Measurements from ENCODE around the gene SEPTIN10.

SEPTIN10 gene

DNA sequence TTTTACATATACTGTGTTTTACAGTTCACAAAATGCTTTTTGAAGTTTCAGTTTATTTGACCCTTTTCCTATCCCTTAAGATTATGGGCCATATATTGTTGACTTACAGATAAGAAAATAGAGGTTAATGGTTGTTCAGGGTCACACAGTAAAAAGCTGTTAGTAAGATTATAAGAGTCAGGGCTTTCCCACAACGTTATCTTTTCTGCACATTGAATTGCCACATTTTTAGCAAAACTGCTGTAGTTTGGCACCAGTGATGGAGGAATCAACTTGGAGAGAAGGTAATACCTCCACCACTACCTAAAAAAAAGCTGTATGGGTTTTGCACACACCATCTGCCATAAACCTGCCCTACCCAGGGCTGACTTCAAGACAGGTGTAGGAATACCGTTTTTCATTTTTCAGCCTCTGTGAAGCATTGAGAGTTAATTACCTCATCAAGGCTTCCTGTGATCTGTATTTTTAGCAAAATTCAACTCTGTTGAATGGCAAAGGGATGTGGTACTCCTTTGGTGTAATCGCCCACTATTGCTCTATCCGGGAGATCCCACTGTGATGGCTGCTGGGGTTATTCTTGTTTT lies 5.4 kb upstream of the SEPTIN10 start:
- peaks cover 6% of the 10 kb centered on the region for H3K4me1 ChIP-seq (ENCODE audit: insufficient read depth, low read length, poor library complexity, severe bottlenecking)

DNA sequence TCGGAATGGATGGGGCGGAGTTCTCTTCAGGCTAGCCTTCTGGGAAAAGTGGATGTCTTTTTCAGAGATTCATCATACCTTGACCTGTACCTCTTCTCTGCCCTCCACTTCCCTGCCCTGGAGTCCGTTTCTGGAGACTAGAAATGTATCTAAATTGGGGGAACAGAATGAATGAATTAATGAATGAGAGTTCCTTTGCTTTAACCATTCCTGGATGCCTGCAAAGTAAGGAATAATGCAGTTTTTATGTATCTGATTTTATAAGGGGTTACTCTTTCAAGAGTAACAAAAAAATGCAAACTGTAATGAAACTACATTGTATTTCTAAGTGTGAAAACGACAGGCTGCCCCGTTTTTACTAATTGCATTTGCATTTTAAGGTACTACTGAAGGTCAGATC lies 2.4 kb upstream of the SEPTIN10 start:
- Histone ChIP-seq H3K27me3 (ENCODE audit: insufficient read depth, low read length, poor library complexity, severe bottlenecking) (no peaks in the 10 kb centered on the region), H3K4me2 (ENCODE audit: low read depth, low read length, poor library complexity, severe bottlenecking) (no peak overlapping the region), H3K9me2 (replicated peaks; ENCODE audit: low read depth, low read length) (no peaks in the 10 kb centered on the region), H3K9ac (ENCODE audit: low read depth, low read length, poor library complexity, severe bottlenecking) (no peak overlapping the region), H3F3A (ENCODE audit: low read depth) (no peaks in the 10 kb centered on the region), H3K36me3 (ENCODE audit: insufficient read depth, low read length) (no peaks in the 10 kb centered on the region), H3K4me1 (ENCODE audit: insufficient read depth, low read length, poor library complexity, severe bottlenecking) (peaks cover 6% of the 10 kb centered on the region), H3K4me3 (ENCODE audit: low read length, poor library complexity, severe bottlenecking) (no peak overlapping the region), H3K9me3 (ENCODE audit: insufficient read depth, low read depth, low read length) (no peaks in the 10 kb centered on the region), H3K79me2 (ENCODE audit: insufficient read depth, low read length) (no peaks in the 10 kb centered on the region), H2AFZ (ENCODE audit: low read length) (no peak overlapping the region), H4K20me1 (ENCODE audit: insufficient read depth, low read length, poor library complexity, severe bottlenecking) (no peaks in the 10 kb centered on the region)
- TF ChIP-seq, protein P1, sequence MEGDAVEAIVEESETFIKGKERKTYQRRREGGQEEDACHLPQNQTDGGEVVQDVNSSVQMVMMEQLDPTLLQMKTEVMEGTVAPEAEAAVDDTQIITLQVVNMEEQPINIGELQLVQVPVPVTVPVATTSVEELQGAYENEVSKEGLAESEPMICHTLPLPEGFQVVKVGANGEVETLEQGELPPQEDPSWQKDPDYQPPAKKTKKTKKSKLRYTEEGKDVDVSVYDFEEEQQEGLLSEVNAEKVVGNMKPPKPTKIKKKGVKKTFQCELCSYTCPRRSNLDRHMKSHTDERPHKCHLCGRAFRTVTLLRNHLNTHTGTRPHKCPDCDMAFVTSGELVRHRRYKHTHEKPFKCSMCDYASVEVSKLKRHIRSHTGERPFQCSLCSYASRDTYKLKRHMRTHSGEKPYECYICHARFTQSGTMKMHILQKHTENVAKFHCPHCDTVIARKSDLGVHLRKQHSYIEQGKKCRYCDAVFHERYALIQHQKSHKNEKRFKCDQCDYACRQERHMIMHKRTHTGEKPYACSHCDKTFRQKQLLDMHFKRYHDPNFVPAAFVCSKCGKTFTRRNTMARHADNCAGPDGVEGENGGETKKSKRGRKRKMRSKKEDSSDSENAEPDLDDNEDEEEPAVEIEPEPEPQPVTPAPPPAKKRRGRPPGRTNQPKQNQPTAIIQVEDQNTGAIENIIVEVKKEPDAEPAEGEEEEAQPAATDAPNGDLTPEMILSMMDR (conservative IDR thresholded peaks at IDR 0.05; ENCODE audit: low read length), result no peak
- TF ChIP-seq EZH2phosphoT487 (IDR thresholded peaks at IDR 0.05; ENCODE audit: borderline replicate concordance), result no peak

More for the DNA sequence above, 5.4 kb upstream of the SEPTIN10 start:
- Histone ChIP-seq H4K20me1 (ENCODE audit: insufficient read depth, low read length, poor library complexity, severe bottlenecking) (no peaks in the 10 kb centered on the region), H3K36me3 (ENCODE audit: insufficient read depth, low read length) (no peaks in the 10 kb centered on the region), H3K9ac (ENCODE audit: low read depth, low read length, poor library complexity, severe bottlenecking) (no peak overlapping the region), H3F3A (ENCODE audit: low read depth) (no peaks in the 10 kb centered on the region), H3K27me3 (ENCODE audit: insufficient read depth, low read length, poor library complexity, severe bottlenecking) (no peaks in the 10 kb centered on the region), H3K9me3 (ENCODE audit: insufficient read depth, low read depth, low read length) (no peaks in the 10 kb centered on the region), H3K4me3 (ENCODE audit: low read length, poor library complexity, severe bottlenecking) (no peak overlapping the region), H3K4me2 (ENCODE audit: low read depth, low read length, poor library complexity, severe bottlenecking) (no peak overlapping the region), H3K79me2 (ENCODE audit: insufficient read depth, low read length) (no peaks in the 10 kb centered on the region), H2AFZ (ENCODE audit: low read length) (peak overlapping the region; percentile 51; the same call in 1 of the 2 replicates), H3K9me2 (replicated peaks; ENCODE audit: low read depth, low read length) (no peaks in the 10 kb centered on the region)
- no peak for TF ChIP-seq EZH2phosphoT487 (IDR thresholded peaks at IDR 0.05; ENCODE audit: borderline replicate concordance)
- TF ChIP-seq, protein P1 (conservative IDR thresholded peaks at IDR 0.05; ENCODE audit: low read length), result no peak

DNA sequence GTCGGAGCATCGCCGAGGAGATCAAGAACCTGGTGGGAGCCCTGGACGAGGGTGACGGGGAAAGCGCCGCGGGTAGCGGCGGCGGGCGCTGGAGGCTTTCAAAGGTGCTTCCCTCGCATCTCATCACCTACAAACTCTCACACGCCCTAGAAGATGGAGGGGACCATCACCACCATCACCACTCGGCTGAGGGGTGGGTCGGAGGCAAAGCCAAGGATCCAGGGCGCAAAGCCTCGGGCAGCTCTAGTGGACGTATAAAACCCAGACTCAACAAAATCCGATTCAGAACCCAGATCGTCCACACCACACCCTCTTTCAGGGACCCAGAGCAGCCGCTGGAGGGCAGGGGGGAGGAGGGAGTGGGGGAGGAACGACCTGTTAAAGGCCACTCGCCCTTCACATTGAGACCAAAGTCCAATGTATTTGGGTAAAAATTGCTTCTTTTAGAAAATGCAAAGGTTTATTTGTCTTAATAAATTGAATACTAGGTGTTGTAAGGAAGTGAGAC lies 1.9 kb upstream of the SEPTIN10 start:
- Histone ChIP-seq H3K9me2 (replicated peaks; ENCODE audit: low read depth, low read length) (no peaks in the 10 kb centered on the region), H3K79me2 (ENCODE audit: insufficient read depth, low read length) (no peaks in the 10 kb centered on the region), H2AFZ (ENCODE audit: low read length) (no peak overlapping the region), H3F3A (ENCODE audit: low read depth) (no peaks in the 10 kb centered on the region), H3K36me3 (ENCODE audit: insufficient read depth, low read length) (no peaks in the 10 kb centered on the region), H3K4me1 (ENCODE audit: insufficient read depth, low read length, poor library complexity, severe bottlenecking) (peaks cover 6% of the 10 kb centered on the region), H3K4me2 (ENCODE audit: low read depth, low read length, poor library complexity, severe bottlenecking) (no peak overlapping the region), H3K9me3 (ENCODE audit: insufficient read depth, low read depth, low read length) (no peaks in the 10 kb centered on the region), H3K4me3 (ENCODE audit: low read length, poor library complexity, severe bottlenecking) (no peak overlapping the region), H4K20me1 (ENCODE audit: insufficient read depth, low read length, poor library complexity, severe bottlenecking) (no peaks in the 10 kb centered on the region), H3K27me3 (ENCODE audit: insufficient read depth, low read length, poor library complexity, severe bottlenecking) (no peaks in the 10 kb centered on the region), H3K9ac (ENCODE audit: low read depth, low read length, poor library complexity, severe bottlenecking) (no peak overlapping the region)
- no peak for TF ChIP-seq EZH2phosphoT487 (IDR thresholded peaks at IDR 0.05; ENCODE audit: borderline replicate concordance)
- TF ChIP-seq, protein P1 (conservative IDR thresholded peaks at IDR 0.05; ENCODE audit: low read length), result no peak

Data from Loucy (cell line).